Measurements from ENCODE around the gene HECTD4. TPM values are rescaled to one million over a fixed set of nuclear protein-coding genes. Genes with fewer than 3 reads are reported as not detected.

The HECTD4 gene
- total and polyA plus RNA-seq, 2 of the 4 experiments (the other 2 are of a cell fraction) = 12.9 to 13.0 TPM

DNA sequence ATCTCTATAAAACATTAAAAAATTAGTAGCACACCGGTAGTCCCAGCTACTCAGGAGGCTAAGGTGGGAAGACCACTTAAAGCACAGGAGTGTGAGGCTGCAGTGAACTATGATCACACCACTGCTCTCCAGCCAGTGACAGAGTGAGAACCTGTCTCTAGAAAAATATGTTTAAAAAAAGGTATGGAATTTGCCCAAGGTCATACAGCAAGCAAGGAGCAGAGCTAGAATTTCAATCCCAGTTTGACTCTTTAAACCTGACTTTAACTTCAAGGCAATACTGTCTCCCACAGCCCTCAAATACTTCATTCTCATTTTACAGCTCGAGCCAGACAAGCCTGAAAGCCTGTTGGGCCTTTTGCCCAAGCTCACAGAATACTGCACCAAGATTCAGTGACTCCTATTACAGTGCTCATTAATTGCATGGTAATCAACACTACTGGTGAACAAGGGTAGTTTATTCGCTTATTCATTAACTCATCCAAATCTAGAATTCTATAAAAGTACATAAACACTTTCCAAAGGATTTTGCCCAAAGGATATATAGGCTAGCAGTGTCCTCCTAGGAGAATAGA lies 8.0 kb downstream of the HECTD4 start (continued):
- no peak for TF ChIP-seq SMC3 (IDR thresholded peaks at IDR 0.05; ENCODE audit: low read depth, low read length)
- no peak for TF ChIP-seq CEBPB (IDR thresholded peaks at IDR 0.05; ENCODE audit: low read depth, low read length)

DNA sequence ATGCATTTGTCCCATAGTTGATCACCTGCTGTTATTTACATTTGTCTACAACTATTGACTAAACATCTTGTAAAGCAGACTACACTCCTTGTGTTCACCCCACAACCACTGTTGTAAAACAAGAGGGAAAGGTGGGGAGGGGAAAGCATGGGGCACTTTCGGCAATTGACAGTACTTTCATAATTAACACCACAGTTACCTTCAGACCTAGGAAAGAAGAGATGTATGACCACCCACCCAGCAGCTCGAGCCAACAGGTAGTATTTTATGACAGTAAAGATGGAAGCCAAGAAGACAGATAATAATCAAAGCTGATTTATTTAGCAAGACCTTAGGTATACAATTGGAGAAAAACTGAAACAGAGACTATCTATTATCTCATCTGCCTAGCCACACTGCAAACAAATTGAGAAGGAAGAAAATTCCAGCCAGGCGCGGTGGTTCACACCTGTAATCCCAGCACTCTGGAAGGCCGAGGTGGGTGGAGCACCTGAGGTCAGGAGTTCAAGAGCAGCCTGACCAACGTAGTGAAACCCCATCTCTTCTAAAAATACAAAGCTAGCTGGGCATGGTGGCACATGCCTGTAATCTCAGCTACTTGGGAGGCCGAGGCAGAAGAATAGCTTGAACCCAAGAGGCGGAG lies 11.2 kb downstream of the HECTD4 start:
- Histone ChIP-seq H4K20me1 (ENCODE audit: insufficient read depth, low read length) (peaks cover 33% of the 10 kb centered on the region), H3K4me1 (ENCODE audit: control insufficient read depth, insufficient read depth, low read length) (peaks cover 7% of the 10 kb centered on the region), H3K23ac (ENCODE audit: low read depth, low read length) (no peak overlapping the region), H2BK15ac (ENCODE audit: low read depth, low read length) (no peak overlapping the region), H3K4me2 (ENCODE audit: low read depth, low read length) (no peak overlapping the region), H2AK5ac (ENCODE audit: low read depth, low read length) (no peak overlapping the region), H3K9ac (ENCODE audit: low read depth, low read length) (no peak overlapping the region), H3K4me3 (ENCODE audit: insufficient read depth, low read depth, low read length) (no peak overlapping the region), H2BK120ac (ENCODE audit: low read depth, low read length) (no peak overlapping the region), H4K8ac (ENCODE audit: low read depth in 2 of 2, low read length in 2 of 2) (no peak overlapping the region), H3K4ac (ENCODE audit: low read depth, low read length) (no peak overlapping the region), H2AK9ac (replicated peaks; ENCODE audit: low read depth, low read length, poor library complexity) (no peak overlapping the region), H3K18ac (ENCODE audit: low read depth, low read length) (no peak overlapping the region), H3K27me3 (ENCODE audit: control insufficient read depth, insufficient read depth, low read length) (no peaks in the 10 kb centered on the region), H4K91ac (ENCODE audit: insufficient read depth, low read depth, low read length) (no peak overlapping the region), H2BK20ac (ENCODE audit: low read depth, low read length) (no peak overlapping the region), H3K9me3 (ENCODE audit: control insufficient read depth, insufficient read depth, low read length) (no peaks in the 10 kb centered on the region), H3K56ac (ENCODE audit: extremely low read depth, insufficient read depth, low read length) (no peak overlapping the region), H4K5ac (ENCODE audit: low read depth, low read length) (no peak overlapping the region), H3K79me1 (ENCODE audit: low read depth in 1 of 2, low read length in 2 of 2) (peaks cover 34 to 67% of the 10 kb centered on the region in 2 experiments), H3K14ac (replicated peaks; ENCODE audit: low read depth, low read length) (no peak overlapping the region; the same call in 1 of the 2 replicates), H3K9me1 (ENCODE audit: insufficient read depth, low read length) (peaks cover 19% of the 10 kb centered on the region), H3K27ac (ENCODE audit: insufficient read depth, low read length) (no peak overlapping the region), H3K36me3 (ENCODE audit: control insufficient read depth, insufficient read depth, low read length) (peaks cover 1% of the 10 kb centered on the region; the same call in 1 of the 2 replicates), H2AFZ (replicated peaks; ENCODE audit: low read length, poor library complexity) (no peak overlapping the region), H2BK5ac (ENCODE audit: low read depth, low read length, poor library complexity, severe bottlenecking) (no peak overlapping the region)
- in situ Hi-C loops (cut with MboI; ENCODE audit: low sequenced_read_pairs) (no loop called here), intact Hi-C loops (cut with micrococcal nuclease) (no loop called here), dilution Hi-C loops (cut with HindIII; ENCODE audit: low sequenced_read_pairs, unreplicated experiment) (no loop called here)
- no TSS peak for BruUV-seq (replicated peaks)
- WGBS, 2 experiments (ENCODE audit: extremely low coverage in 2 of 2, insufficient read length in 1 of 2) = no CpG with 5 or more reads among the region's 8 CpGs
- no peak for DNase-seq
- no peak for ATAC-seq (ENCODE audit: low read depth)
- TF ChIP-seq RFX5 (IDR thresholded peaks at IDR 0.05; ENCODE audit: low read depth, low read length) = no peak
- no peak for TF ChIP-seq POLR2A (IDR thresholded peaks at IDR 0.05; ENCODE audit: low read depth, low read length)
- TF ChIP-seq, protein P1, sequence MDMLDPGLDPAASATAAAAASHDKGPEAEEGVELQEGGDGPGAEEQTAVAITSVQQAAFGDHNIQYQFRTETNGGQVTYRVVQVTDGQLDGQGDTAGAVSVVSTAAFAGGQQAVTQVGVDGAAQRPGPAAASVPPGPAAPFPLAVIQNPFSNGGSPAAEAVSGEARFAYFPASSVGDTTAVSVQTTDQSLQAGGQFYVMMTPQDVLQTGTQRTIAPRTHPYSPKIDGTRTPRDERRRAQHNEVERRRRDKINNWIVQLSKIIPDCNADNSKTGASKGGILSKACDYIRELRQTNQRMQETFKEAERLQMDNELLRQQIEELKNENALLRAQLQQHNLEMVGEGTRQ (IDR thresholded peaks at IDR 0.05; ENCODE audit: low read depth, low read length) = no peak
- TF ChIP-seq CEBPB (IDR thresholded peaks at IDR 0.05; ENCODE audit: low read depth, low read length) = no peak
- CTCF ChIA-PET = interaction anchor here (0.7 kb wide), 1 partner anchor 24 kb away, joined by 10 read pairs; no protein-coding TSS in a partner anchor
- POLR2A ChIA-PET (ENCODE audit: unreplicated experiment) = no interaction called here

Data from IMR-90 (cell line).